K562 (cell line): Measurements from ENCODE around the gene TMEM151A. TPM values are rescaled to one million over a fixed set of nuclear protein-coding genes. Genes with fewer than 3 reads are reported as not detected.

Experiments used
- CCAR2 ChIP-seq: fragments of 200-400 bp; formaldehyde crosslinking; IDR thresholded peaks from 2 replicates; pipeline ENCODE4 v1.6.1; 2017; ENCODE audit warnings: mild to moderate bottlenecking, low read depth, low read length
- CREBBP ChIP-seq: IDR thresholded peaks from one replicate; pipeline ENCODE4 v1.6.1; 2012; ENCODE audit warnings: low read depth, mild to moderate bottlenecking, control low read depth, inconsistent platforms, low read length
- ELF4 ChIP-seq: fragments of 450-650 bp; formaldehyde crosslinking; IDR thresholded peaks from 2 replicates; pipeline ENCODE4 v1.4.0; 2022; ENCODE audit warnings: missing genetic modification characterization
- HDAC1 ChIP-seq, 2 experiments: fragments of 450-650 bp; IDR thresholded peaks; 2 replicates each; pipeline ENCODE4 v1.6.1; 2016 to 2017; ENCODE audit warnings: inconsistent platforms in 1 of 2, mild to moderate bottlenecking in 1 of 2, moderate library complexity in 1 of 2
- KAT7 ChIP-seq: sonication (generic); formaldehyde crosslinking; IDR thresholded peaks from 2 replicates; pipeline ENCODE4 v1.8.0; 2022; ENCODE audit warnings: missing genetic modification reagents, mild to moderate bottlenecking, borderline replicate concordance
- PHF20 ChIP-seq: fragments of 450-650 bp; IDR thresholded peaks from 2 replicates; pipeline ENCODE4 v1.6.1; 2018; ENCODE audit not compliant: partially characterized antibody
- PURB ChIP-seq: sonication (generic); formaldehyde crosslinking; IDR thresholded peaks from 2 replicates; pipeline ENCODE4 v1.9.0; 2021; ENCODE audit warnings: low read depth, mild to moderate bottlenecking, missing genetic modification reagents
- SREBF2 ChIP-seq: sonication (generic); formaldehyde crosslinking; IDR thresholded peaks from 2 replicates; pipeline ENCODE4 v1.4.0; 2020; ENCODE audit warnings: mild to moderate bottlenecking, missing genetic modification reagents
- polyA plus RNA-seq, 8 experiments: library from polyadenylated mRNA; depleted of rRNA in 4 of 8; stranded (reverse) in 5 of 8; unstranded in 3 of 8; fragments of >200 nt; fragmentation: Nextera tagmentation in 2 of 8; fragmentation: Illumina TruSeq in 1 of 8; extraction: Ambion mirVana in 2 of 8; extraction: Trizol in 1 of 8; gene quantifications; 2 replicates each; pipeline versions ENCODE4 v1.2.1 to v1.2.3, GENCODE V29; 2011 to 2014; ENCODE audit warnings: inconsistent platforms in 1 of 8, missing spikeins in 1 of 8
- total RNA-seq, 7 experiments: library from RNA; depleted of rRNA in 6 of 7; stranded (reverse); fragments of >200 nt in 6 of 7; fragmentation: Illumina TruSeq in 2 of 7; extraction: Trizol in 2 of 7; gene quantifications; 2 replicates each; pipeline versions ENCODE4 v1.2.1 to v1.2.3, GENCODE V29; 2011 to 2021; ENCODE audit warnings: low replicate concordance in 1 of 7
- TF ChIP-seq, protein P1 (sequence below), 2 experiments: fragments of 450-650 bp; IDR thresholded peaks; 2 replicates each; pipeline ENCODE4 v1.6.1; 2016
- TF ChIP-seq, protein P2 (sequence below): fragments of 450-650 bp; formaldehyde crosslinking; IDR thresholded peaks from 2 replicates; pipeline ENCODE4 v1.4.0; 2022; ENCODE audit warnings: missing genetic modification characterization

TMEM151A gene
- total and polyA plus RNA-seq, 9 of the 15 experiments (the other 6 are each of a cell fraction or from before 2014, with no cell fraction given) = not detected

DNA sequence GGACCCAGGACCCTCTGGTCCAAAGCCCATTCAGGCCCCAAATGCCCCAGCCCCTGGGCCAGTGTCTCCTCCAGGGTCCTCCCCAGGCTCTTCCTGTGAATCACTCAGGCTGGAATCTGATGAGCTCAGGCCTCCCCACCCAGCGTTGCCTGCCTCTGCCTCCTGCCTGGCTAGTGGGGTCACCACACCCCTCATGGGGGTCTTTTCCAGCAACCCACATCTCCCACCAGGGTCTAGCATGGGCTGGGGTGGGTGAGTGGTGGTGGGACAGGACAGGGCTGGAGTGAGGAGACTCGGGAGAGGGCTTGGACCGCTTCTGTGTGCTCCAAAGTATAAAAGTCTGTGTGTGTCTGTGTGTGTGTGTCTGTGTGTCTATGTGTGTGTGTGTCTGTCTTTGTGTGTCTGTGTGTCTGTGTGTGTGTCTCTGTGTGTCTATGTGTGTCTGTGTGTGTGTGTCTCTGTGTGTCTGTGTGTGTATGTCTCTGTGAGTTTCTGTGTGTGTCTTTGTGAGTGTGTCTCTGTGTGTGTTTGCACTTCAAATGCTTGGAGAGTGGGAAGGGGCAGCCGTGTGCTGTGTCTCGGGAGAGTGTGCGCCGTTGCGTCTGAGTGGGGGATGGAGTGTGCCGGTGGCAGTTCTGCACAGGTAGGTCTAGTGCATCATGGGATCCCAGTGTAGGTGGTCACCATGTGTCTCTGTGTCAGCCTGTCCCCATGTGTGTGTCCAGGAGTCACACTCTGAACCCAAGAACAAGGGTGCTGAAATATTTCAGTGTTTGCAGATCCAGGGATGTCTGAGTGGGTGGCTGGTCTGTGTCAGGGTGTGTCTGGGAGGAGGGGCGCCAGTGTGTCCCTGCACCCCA lies 35.7 kb downstream of the TMEM151A start (continued):
- TF ChIP-seq, protein P1, sequence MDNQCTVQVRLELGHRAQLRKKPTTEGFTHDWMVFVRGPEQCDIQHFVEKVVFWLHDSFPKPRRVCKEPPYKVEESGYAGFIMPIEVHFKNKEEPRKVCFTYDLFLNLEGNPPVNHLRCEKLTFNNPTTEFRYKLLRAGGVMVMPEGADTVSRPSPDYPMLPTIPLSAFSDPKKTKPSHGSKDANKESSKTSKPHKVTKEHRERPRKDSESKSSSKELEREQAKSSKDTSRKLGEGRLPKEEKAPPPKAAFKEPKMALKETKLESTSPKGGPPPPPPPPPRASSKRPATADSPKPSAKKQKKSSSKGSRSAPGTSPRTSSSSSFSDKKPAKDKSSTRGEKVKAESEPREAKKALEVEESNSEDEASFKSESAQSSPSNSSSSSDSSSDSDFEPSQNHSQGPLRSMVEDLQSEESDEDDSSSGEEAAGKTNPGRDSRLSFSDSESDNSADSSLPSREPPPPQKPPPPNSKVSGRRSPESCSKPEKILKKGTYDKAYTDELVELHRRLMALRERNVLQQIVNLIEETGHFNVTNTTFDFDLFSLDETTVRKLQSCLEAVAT (IDR thresholded peaks at IDR 0.05) = peak in 1 of 2 experiments; percentile 33; a peak in 1 of 4 replicates
- no peak for TF ChIP-seq SREBF2 (CRISPR knock-in tag)
- no peak for TF ChIP-seq PURB
- peak in 1 of 2 experiments; percentile 43; a peak in 1 of 4 replicates for TF ChIP-seq HDAC1 (IDR thresholded peaks at IDR 0.05)
- TF ChIP-seq ELF4 (CRISPR knock-in tag) = peak; percentile 69; the same call in 1 of the 2 replicates
- TF ChIP-seq KAT7 (CRISPR knock-in tag) = no peak
- TF ChIP-seq CREBBP = no peak
- peak; percentile 49 for TF ChIP-seq PHF20
- TF ChIP-seq, protein P2, sequence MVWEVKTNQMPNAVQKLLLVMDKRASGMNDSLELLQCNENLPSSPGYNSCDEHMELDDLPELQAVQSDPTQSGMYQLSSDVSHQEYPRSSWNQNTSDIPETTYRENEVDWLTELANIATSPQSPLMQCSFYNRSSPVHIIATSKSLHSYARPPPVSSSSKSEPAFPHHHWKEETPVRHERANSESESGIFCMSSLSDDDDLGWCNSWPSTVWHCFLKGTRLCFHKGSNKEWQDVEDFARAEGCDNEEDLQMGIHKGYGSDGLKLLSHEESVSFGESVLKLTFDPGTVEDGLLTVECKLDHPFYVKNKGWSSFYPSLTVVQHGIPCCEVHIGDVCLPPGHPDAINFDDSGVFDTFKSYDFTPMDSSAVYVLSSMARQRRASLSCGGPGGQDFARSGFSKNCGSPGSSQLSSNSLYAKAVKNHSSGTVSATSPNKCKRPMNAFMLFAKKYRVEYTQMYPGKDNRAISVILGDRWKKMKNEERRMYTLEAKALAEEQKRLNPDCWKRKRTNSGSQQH (CRISPR knock-in tag) = 0 out of 2 replicates have a peak, but pooled peaks have one; percentile 61
- no peak for TF ChIP-seq CCAR2
